Gastroesophageal sphincter (tissue), 3 donors: ENCODE results near the gene DYNC1I2.

Experiments used
- CTCF ChIP-seq, 4 experiments: fragments of 200-600 bp in 2 of 4; fragments of 450-650 bp in 2 of 4; sonication (generic) in 1 of 4; IDR thresholded peaks; one replicate each; pipeline ENCODE4 v1.5.1; 2017 to 2019; ENCODE audit warnings: antibody characterized with exemption in 4 of 4, mild to moderate bottlenecking in 2 of 4, moderate library complexity in 2 of 4
- POLR2A ChIP-seq, 2 donors: fragments of 450-650 bp; IDR thresholded peaks; one replicate each; pipeline ENCODE4 v1.6.1; 2017; ENCODE audit warnings: antibody characterized with exemption in 2 of 2, mild to moderate bottlenecking in 2 of 2, moderate library complexity in 1 of 2
- POLR2AphosphoS5 ChIP-seq: sonication (generic); formaldehyde crosslinking; IDR thresholded peaks from one replicate; pipeline ENCODE4 v1.6.1; 2017; ENCODE audit warnings: antibody characterized with exemption

- TF ChIP-seq POLR2A (IDR thresholded peaks at IDR 0.05) (no peak), CTCF (IDR thresholded peaks at IDR 0.05) (no peak), POLR2AphosphoS5 (no peak)
Observed at GRCh38 chr2:171747371-171747770, 60.1 kb downstream of the DYNC1I2 start.
